Neural progenitor cell (in vitro differentiated cells): ENCODE measurements around the gene ANTXR1. TPM values are rescaled to one million over a fixed set of nuclear protein-coding genes. Genes with fewer than 3 reads are reported as not detected.

Experiments used
- DNase-seq: peaks from one replicate; pipeline ENCODE4 v3.0.0-alpha.2; 2016; ENCODE audit warnings: low spot score
- H2AFZ ChIP-seq: fragments of 200-600 bp; sonication (generic); replicated peaks from 2 replicates; pipeline ENCODE4 v1.6.1; 2016; ENCODE audit warnings: antibody characterized with exemption
- H3F3A ChIP-seq: fragments of 200-600 bp; sonication (generic); 2 replicates; pipeline ENCODE4 v1.6.1; 2016; ENCODE audit warnings: antibody characterized with exemption, low read depth
- H3K27ac ChIP-seq: fragments of 200-600 bp; sonication (generic); 2 replicates; pipeline ENCODE4 v1.5.1; 2016; ENCODE audit warnings: mild to moderate bottlenecking
- H3K27me3 ChIP-seq: fragments of 200-600 bp; sonication (generic); 2 replicates; pipeline ENCODE4 v1.6.1; 2016; ENCODE audit warnings: mild to moderate bottlenecking, moderate library complexity
- H3K36me3 ChIP-seq: fragments of 200-600 bp; sonication (generic); 2 replicates; pipeline ENCODE4 v1.5.1; 2016
- H3K4me1 ChIP-seq: fragments of 200-600 bp; sonication (generic); 2 replicates; pipeline ENCODE4 v1.6.1; 2016; ENCODE audit warnings: mixed run types
- H3K4me2 ChIP-seq: fragments of 200-600 bp; sonication (generic); 2 replicates; pipeline ENCODE4 v1.6.1; 2016
- H3K4me3 ChIP-seq: fragments of 200-600 bp; sonication (generic); 2 replicates; pipeline ENCODE4 v1.5.1; 2016
- H3K79me2 ChIP-seq: fragments of 200-600 bp; sonication (generic); 2 replicates; pipeline ENCODE4 v1.6.1; 2016; ENCODE audit warnings: low read depth
- H3K9ac ChIP-seq: fragments of 200-600 bp; sonication (generic); 2 replicates; pipeline ENCODE4 v1.6.1; 2016
- H3K9me3 ChIP-seq: fragments of 200-600 bp; sonication (generic); 2 replicates; pipeline ENCODE4 v1.5.1; 2016; ENCODE audit warnings: low read depth
- H4K20me1 ChIP-seq: fragments of 200-600 bp; sonication (generic); 2 replicates; pipeline ENCODE4 v1.6.1; 2016; ENCODE audit warnings: low read depth
- H3K27ac Mint-ChIP-seq: 3 replicates; pipeline ENCODE4 v1.8.0; 2021; ENCODE audit warnings: mixed read lengths
- H3K27me3 Mint-ChIP-seq: 2 replicates; pipeline ENCODE4 v1.8.0; 2022; ENCODE audit warnings: low read depth, mild to moderate bottlenecking, inconsistent platforms, moderate library complexity, mixed read lengths; ENCODE audit not compliant: insufficient read depth
- H3K36me3 Mint-ChIP-seq: 3 replicates; pipeline ENCODE4 v1.8.0; 2021; ENCODE audit warnings: mixed read lengths
- H3K4me1 Mint-ChIP-seq: 3 replicates; pipeline ENCODE4 v1.8.0; 2021; ENCODE audit warnings: mixed read lengths
- H3K4me3 Mint-ChIP-seq: 3 replicates; pipeline ENCODE4 v1.8.0; 2021; ENCODE audit warnings: mild to moderate bottlenecking, moderate library complexity, mixed read lengths
- H3K9me3 Mint-ChIP-seq: 3 replicates; pipeline ENCODE4 v1.8.0; 2020; ENCODE audit warnings: mixed read lengths
- EZH2 ChIP-seq: fragments of 200-600 bp; sonication (generic); IDR thresholded peaks from 2 replicates; pipeline ENCODE4 v1.6.1; 2017; ENCODE audit warnings: antibody characterized with exemption, mild to moderate bottlenecking, moderate library complexity
- EZH2phosphoT487 ChIP-seq: fragments of 200-600 bp; sonication (generic); IDR thresholded peaks from 2 replicates; pipeline ENCODE4 v1.6.1; 2017; ENCODE audit warnings: antibody characterized with exemption
- total RNA-seq: library from RNA; depleted of rRNA; stranded (reverse); fragments of >200 nt; gene quantifications from 2 replicates; pipeline ENCODE4 v1.2.3, GENCODE V29; 2015; ENCODE audit warnings: low replicate concordance
- TF ChIP-seq, protein P1 (sequence below): fragments of 200-600 bp; sonication (generic); IDR thresholded peaks from 2 replicates; pipeline ENCODE4 v1.5.1; 2017; ENCODE audit warnings: antibody characterized with exemption, mild to moderate bottlenecking

The ANTXR1 gene
- total RNA-seq, 1 donor from 2014 or later, result 6.7 TPM

- Histone ChIP-seq H3K27me3 (no peaks in the 10 kb centered on the region), H3K27ac (no peak overlapping the region), H3K4me1 (no peaks in the 10 kb centered on the region), H4K20me1 (no peaks in the 10 kb centered on the region), H3K4me2 (no peak overlapping the region), H3K36me3 (no peaks in the 10 kb centered on the region), H3K79me2 (no peaks in the 10 kb centered on the region), H3K4me3 (no peak overlapping the region), H3K9me3 (no peaks in the 10 kb centered on the region), H3K9ac (no peak overlapping the region), H2AFZ (no peak overlapping the region), H3F3A (no peaks in the 10 kb centered on the region)
- no peak for DNase-seq
- Mint-ChIP-seq H3K36me3 (peaks cover 27% of the 10 kb centered on the region), H3K4me1 (peaks cover 3% of the 10 kb centered on the region), H3K27ac (no peak overlapping the region), H3K4me3 (no peak overlapping the region), H3K9me3 (no peaks in the 10 kb centered on the region), H3K27me3 (no peaks in the 10 kb centered on the region)
- TF ChIP-seq EZH2, result no peak
- TF ChIP-seq, protein P1, sequence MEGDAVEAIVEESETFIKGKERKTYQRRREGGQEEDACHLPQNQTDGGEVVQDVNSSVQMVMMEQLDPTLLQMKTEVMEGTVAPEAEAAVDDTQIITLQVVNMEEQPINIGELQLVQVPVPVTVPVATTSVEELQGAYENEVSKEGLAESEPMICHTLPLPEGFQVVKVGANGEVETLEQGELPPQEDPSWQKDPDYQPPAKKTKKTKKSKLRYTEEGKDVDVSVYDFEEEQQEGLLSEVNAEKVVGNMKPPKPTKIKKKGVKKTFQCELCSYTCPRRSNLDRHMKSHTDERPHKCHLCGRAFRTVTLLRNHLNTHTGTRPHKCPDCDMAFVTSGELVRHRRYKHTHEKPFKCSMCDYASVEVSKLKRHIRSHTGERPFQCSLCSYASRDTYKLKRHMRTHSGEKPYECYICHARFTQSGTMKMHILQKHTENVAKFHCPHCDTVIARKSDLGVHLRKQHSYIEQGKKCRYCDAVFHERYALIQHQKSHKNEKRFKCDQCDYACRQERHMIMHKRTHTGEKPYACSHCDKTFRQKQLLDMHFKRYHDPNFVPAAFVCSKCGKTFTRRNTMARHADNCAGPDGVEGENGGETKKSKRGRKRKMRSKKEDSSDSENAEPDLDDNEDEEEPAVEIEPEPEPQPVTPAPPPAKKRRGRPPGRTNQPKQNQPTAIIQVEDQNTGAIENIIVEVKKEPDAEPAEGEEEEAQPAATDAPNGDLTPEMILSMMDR, result no peak
Observed at GRCh38 chr2:69076601-69077000, 63.6 kb downstream of the ANTXR1 start.

DNA sequence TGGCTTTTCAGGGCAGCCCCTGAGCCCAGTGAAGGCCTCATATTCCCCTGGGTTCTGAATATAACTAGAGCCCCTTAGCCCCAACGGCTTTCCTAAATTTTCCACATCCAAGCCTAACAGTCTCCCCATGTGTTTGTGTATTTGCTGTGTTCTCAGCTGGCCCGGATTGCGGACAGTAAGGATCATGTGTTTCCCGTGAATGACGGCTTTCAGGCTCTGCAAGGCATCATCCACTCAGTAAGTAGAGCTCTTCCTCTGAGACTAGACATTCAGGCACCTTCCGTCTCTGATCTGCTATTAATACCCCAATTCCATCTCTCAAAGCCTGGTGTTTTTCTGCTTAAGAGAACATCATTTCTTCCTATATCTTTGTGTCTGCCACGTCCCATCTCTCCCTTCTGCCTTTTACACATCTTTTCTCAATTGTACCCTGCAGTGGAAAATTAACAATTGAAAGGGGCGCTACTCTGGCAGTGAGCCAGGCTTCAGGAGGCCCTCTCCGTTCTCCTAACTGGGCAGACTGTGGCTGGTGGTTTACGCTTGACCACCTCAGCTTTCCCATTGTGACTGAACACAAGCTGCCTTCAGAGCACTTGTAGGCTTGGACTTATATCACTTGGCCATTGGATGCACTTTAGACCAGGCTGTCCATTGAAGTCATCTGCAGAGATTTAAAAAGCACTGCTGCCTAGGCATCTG, 64.4 kb downstream of the ANTXR1 start:
- Histone ChIP-seq H3K4me1 (no peaks in the 10 kb centered on the region), H3K79me2 (no peaks in the 10 kb centered on the region), H3K9me3 (no peaks in the 10 kb centered on the region), H4K20me1 (no peaks in the 10 kb centered on the region), H3F3A (no peaks in the 10 kb centered on the region), H3K9ac (no peak overlapping the region), H3K27ac (no peak overlapping the region), H3K4me3 (no peak overlapping the region), H3K27me3 (no peaks in the 10 kb centered on the region), H3K36me3 (no peaks in the 10 kb centered on the region), H3K4me2 (no peak overlapping the region), H2AFZ (no peak overlapping the region)
- TF ChIP-seq EZH2phosphoT487 (no peak), EZH2 (no peak)
- TF ChIP-seq, protein P1, result no peak
- Mint-ChIP-seq H3K36me3 (peaks cover 32% of the 10 kb centered on the region), H3K27me3 (no peaks in the 10 kb centered on the region), H3K4me3 (no peak overlapping the region), H3K27ac (no peak overlapping the region), H3K4me1 (peaks cover 3% of the 10 kb centered on the region), H3K9me3 (no peaks in the 10 kb centered on the region)
- DNase-seq, result no peak

GRCh38 chr2:69080071-69080470, 67.1 kb downstream of the ANTXR1 start:
- no peak overlapping the region for H3K9ac ChIP-seq
- no peak for TF ChIP-seq EZH2
- TF ChIP-seq, protein P1, result no peak
- no peak for TF ChIP-seq EZH2phosphoT487
- H3K36me3 Mint-ChIP-seq, result peaks cover 44% of the 10 kb centered on the region
- no peak for DNase-seq
- H3K4me1 ChIP-seq, result no peaks in the 10 kb centered on the region
- H3K9me3 Mint-ChIP-seq, result no peaks in the 10 kb centered on the region
- no peak overlapping the region for H3K4me3 Mint-ChIP-seq
- no peak overlapping the region for H3K27ac Mint-ChIP-seq
- no peaks in the 10 kb centered on the region for H3K9me3 ChIP-seq
- no peak overlapping the region for H3K4me2 ChIP-seq
- H3K4me3 ChIP-seq, result no peak overlapping the region
- H3K27ac ChIP-seq, result no peak overlapping the region
- H4K20me1 ChIP-seq, result no peaks in the 10 kb centered on the region
- no peaks in the 10 kb centered on the region for H3F3A ChIP-seq
- H3K27me3 ChIP-seq, result no peaks in the 10 kb centered on the region
- H2AFZ ChIP-seq, result no peak overlapping the region
- H3K36me3 ChIP-seq, result no peaks in the 10 kb centered on the region
- no peaks in the 10 kb centered on the region for H3K27me3 Mint-ChIP-seq
- H3K79me2 ChIP-seq, result no peaks in the 10 kb centered on the region
- peaks cover 3% of the 10 kb centered on the region for H3K4me1 Mint-ChIP-seq
